Measurements from ENCODE around the gene GPX4.

The GPX4 gene

GRCh38 chr19:1084024-1084868, 19.5 kb upstream of the GPX4 start:
- DNase-seq (ENCODE audit: low read depth): no peak

GRCh38 chr19:1085053-1085658, 18.6 kb upstream of the GPX4 start:
- no peak for DNase-seq (ENCODE audit: low read depth)

- DNase-seq (ENCODE audit: low read depth): no peak
Measured at GRCh38 chr19:1085676-1086442, 17.9 kb upstream of the GPX4 start.

GRCh38 chr19:1086613-1087012, 17.2 kb upstream of the GPX4 start:
- no peak for DNase-seq (ENCODE audit: low read depth)

DNA sequence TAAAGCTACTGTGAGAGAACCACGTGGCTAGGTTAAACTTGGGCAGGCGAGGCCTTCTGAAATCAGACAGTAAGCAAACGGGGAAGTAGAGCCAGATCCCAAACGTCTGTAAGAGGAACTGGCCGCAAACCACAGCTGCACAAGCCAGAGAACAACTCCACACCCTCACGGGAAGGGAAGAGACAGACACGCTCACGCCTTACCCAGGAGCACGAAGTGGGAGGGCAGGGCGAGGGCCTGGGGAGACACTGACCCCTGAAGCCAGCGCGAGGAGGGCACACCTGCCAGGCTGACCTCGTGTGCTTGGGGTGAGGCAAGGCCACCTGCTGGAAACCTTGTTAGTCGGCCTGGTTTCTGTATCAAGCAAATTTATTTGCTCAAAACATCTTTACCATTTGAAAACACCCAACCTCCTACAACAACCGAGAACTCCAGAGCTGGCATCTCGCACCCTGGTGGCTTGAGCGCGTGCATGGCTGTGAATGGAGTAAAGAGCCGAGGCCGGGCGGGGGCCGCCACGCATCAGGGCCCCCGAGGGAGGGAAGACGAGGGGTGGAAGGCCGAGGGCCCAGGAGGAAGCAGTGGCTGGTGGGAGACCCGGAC, 15.9 kb upstream of the GPX4 start:
- DNase-seq (ENCODE audit: low read depth): no peak

DNA sequence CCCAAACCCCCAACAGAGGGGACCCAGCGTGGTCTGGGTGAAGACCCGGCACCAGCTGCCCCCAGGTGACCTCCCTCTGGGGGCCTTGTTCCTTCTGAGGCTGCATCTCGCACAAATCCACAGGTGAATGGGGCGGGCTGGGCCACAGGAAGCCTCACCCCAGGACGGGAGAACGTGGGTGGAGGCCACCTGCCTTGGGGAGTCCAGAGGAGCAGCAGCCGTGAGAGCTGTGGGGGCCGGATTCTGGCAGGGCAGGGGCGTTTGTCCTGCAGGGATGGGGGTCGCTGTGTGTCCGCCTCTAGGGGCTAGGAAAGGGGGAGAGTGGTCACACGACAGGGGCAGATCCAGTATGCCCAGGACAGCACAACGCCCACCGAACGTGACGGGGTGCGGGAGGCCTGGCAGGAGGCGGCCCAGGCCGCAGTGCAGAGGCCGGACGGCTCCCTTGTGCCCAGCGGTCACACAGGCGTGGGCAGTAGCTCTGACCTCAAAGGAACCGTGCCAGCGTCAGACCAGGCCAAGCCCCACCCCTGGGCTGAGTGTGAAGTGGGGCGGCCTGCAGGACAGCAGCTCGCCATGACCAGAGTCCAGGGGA, 15.3 kb upstream of the GPX4 start:
- no peak for DNase-seq (ENCODE audit: low read depth)

- no peak for DNase-seq (ENCODE audit: low read depth)
Measured at GRCh38 chr19:1089126-1089771, 14.5 kb upstream of the GPX4 start.

DNA sequence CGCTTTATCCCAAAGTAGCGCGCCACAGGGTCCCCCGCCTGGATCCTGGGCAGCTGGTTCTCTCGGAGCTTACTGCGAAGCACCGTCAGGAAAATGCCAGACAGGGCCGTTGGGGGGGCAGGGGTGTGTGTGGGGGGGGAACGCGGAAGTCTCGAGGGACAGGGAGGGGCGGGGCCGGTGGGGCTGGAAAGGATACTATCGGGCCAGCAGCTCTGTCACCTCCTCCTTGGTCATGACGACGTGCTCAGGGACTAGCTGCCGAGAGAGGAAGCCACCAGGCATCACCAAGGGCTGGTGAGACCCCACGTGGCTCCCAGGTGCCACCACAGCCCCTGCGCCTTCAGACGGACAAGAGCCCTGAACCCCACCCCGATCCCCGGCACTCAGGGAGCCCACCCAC, 13.9 kb upstream of the GPX4 start:
- DNase-seq (ENCODE audit: low read depth): no peak

DNA sequence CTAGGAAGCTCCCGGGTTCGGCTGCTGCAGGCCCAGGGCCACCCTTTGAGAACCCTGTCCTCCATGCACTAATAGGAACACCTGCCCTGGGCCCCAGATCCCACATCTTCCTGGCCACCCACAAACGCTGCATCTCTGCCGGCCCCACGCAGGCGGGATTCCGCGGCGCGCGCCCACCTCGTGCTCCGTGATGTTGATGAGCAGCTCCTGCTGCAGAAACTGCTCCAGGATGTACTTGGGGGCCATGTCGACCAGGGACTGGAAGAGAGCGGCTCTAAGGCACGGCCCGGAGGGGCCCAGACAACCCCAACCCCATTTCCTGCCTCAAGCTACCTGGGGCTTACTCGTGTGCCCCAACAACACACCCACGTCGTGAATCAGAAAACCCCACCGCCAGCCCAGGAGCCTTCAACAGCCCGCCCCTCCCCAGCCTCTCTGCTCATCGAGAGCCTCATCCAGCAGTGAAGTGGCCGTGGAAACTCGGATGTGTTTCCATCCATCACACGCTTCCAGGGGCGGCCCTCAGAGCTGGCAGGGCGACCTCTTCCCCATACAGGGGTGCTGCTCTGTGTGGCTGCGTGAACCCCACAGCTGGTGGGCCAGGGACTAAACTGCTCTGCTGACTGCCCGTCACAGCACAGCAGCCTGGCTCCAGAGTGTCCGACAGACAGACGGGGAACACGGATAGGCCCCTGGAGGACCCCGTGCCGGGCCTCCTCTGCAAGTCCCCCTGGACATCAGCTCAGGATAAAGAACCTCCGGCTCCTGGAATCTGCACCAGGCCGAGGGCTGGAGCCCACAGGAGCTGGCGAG, 12.9 kb upstream of the GPX4 start:
- DNase-seq (ENCODE audit: low read depth): no peak

GRCh38 chr19:1091544-1092175, 12.1 kb upstream of the GPX4 start:
- no peak for DNase-seq (ENCODE audit: low read depth)

- DNase-seq (ENCODE audit: low read depth): no peak
Measured at GRCh38 chr19:1093330-1093729, 10.5 kb upstream of the GPX4 start.

- no peak for DNase-seq (ENCODE audit: low read depth)
Measured at GRCh38 chr19:1093811-1094553, 9.8 kb upstream of the GPX4 start.

- no peak for DNase-seq (ENCODE audit: low read depth)
Measured at GRCh38 chr19:1094655-1094977, 9.2 kb upstream of the GPX4 start.

GRCh38 chr19:1094978-1095701, 8.7 kb upstream of the GPX4 start, which contains the start of gene POLR2E:
POLR2E (minus strand) TSS chr19:1095375; CDS start chr19:1095315, 60 bp downstream.
- DNase-seq (ENCODE audit: low read depth): peak; percentile 97

DNA sequence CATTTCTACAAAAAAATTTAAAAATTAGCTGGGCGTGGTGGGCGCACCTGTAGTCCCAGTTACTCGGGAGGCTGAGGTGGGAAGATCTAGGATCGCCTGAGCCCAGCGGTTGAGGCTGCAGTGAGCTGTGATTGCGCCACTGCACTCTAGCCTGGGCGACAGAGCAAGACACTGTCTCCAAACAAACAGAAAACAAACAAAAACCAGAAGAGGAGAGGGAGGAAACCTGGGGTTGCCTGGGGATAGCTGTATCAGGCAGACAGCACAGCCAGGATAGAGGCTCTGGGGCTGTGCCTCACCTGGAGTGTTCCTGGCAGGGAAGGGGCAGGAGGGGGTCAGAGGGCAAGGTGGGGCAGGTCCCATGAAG, 6.0 kb upstream of the GPX4 start:
- no peak for DNase-seq (ENCODE audit: low read depth)

DNA sequence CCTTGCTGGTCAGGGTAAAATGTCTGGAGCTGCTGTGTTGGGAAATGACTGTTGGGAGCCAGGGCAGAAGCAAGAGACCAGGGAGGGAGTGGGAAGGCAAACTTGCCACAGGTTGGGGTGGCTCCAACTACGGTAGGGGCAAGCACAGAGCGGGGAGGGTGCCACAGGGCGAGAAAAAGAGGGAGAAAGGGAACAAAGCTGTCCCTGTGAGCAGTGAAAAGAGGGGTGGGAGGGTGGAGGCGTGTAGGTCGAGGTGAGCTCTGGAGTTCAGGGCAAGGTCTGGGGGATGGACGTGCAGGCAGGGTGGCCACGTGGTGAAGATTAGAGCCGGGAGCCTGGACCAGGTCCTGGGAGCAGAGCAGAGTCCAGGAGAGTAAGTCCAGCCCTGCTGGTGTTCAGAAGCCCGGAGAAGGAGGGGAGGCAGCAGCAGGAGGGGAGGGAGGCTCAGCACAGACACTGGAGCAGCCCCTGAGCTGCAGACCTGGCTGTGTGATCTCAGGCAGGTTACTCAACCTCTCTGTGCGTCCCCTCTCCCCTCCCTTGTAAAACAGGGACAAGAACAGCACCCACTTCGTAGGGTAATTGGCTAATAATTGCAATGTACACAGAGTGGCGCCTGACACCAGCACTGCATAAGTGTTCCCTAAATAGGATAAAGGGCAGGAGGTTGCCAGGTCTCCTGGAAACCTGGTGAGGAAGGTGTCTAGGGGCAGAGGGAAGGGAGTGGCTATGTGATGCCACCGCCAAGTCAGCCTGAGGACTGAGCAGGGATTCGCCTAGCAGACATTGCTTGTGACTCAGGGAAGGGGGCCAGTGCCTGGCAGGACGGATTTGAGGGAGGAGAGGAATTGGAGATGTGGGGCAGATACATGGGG, 5.4 kb upstream of the GPX4 start:
- DNase-seq (ENCODE audit: low read depth): no peak

- no peak for DNase-seq (ENCODE audit: low read depth)
Measured at GRCh38 chr19:1101337-1101698, 2.5 kb upstream of the GPX4 start.

Measured in stimulated activated CD4-positive, alpha-beta T cell treated with anti-CD3 and anti-CD28 coated beads, Interleukin-2, amount 100 ng/mL, for 4 hours (primary cell).